ENCODE data around the gene GRB10.

DNA sequence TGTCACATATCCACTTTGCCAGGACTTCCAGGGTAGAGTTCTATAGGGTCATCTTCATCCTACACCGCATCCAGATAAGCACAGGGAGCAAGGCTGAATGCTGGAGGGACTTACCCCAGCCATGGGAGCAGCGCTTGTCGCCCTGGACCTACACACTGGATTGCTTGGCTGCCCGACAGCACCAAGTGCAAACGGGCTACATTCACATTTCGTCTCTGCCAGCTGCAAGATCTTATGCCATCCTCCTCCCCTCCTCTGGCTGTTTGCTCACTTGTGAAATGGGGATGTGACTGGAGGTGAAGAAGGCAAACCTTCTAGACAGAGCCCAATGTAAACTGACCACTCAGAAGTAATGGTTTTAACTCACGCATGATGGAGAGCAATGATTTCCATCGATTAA lies 218.5 kb downstream of the GRB10 start:
- no peak for TF ChIP-seq POLR2A (IDR thresholded peaks at IDR 0.05)
- no peak for TF ChIP-seq EP300 (IDR thresholded peaks at IDR 0.05)
- TF ChIP-seq, protein P1, sequence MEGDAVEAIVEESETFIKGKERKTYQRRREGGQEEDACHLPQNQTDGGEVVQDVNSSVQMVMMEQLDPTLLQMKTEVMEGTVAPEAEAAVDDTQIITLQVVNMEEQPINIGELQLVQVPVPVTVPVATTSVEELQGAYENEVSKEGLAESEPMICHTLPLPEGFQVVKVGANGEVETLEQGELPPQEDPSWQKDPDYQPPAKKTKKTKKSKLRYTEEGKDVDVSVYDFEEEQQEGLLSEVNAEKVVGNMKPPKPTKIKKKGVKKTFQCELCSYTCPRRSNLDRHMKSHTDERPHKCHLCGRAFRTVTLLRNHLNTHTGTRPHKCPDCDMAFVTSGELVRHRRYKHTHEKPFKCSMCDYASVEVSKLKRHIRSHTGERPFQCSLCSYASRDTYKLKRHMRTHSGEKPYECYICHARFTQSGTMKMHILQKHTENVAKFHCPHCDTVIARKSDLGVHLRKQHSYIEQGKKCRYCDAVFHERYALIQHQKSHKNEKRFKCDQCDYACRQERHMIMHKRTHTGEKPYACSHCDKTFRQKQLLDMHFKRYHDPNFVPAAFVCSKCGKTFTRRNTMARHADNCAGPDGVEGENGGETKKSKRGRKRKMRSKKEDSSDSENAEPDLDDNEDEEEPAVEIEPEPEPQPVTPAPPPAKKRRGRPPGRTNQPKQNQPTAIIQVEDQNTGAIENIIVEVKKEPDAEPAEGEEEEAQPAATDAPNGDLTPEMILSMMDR (IDR thresholded peaks at IDR 0.05) = no peak

Measured in ovary (tissue), 3 donors.